Fibroblast of lung (primary cell): ENCODE measurements around the gene TRAPPC14.

ENCODE experiments used
- EZH2 ChIP-seq: IDR thresholded peaks from 2 replicates; pipeline ENCODE4 v1.5.1; 2012; ENCODE audit warnings: low read length, control low read depth, mild to moderate bottlenecking; ENCODE audit errors: missing control alignments
- TF ChIP-seq, protein P1 (sequence below), 2 donors: IDR thresholded peaks in 1 of 2; conservative IDR thresholded peaks in 1 of 2; 1 replicate in 1 of 2; 2 replicates in 1 of 2; pipeline ENCODE4 v1.5.1; 2011 to 2012; ENCODE audit warnings: low read length in 2 of 2, control low read depth in 1 of 2, inconsistent platforms in 1 of 2, low read depth in 1 of 2, mild to moderate bottlenecking in 1 of 2

DNA sequence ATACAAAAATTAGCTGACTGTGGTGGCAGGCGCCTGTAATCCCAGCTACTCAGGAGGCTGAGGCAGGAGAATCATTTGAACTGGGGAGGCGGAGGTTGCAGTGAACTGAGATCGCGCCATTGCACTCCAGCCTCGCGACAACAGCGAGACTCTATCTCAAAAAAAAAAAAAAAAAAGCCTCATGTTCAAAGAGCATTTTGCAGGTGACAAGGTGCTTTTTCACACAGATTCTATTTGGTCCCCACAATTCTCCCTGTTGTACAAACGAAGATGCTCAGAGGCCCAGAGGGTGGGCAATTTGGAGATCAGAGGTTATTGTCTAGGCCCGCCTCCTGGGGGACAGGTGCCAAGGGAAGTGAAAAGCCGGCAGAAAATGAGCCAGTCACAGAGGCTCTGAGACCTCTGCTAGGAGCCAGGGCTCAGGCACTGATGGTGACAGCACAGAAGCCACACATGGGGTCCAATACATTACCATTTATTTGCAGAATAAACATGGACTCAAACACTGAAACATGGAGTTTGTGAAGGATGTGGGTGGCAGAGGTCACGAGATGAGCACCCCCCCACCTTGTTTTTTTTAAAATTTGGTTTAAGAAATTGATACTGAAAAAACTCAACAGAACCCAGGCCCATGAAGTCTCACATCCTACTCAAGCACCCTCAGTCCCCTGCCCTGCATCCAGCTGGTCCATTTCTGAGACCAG is 10.8 kb upstream of the TRAPPC14 start:
- TF ChIP-seq EZH2 = no peak
- TF ChIP-seq, protein P1, sequence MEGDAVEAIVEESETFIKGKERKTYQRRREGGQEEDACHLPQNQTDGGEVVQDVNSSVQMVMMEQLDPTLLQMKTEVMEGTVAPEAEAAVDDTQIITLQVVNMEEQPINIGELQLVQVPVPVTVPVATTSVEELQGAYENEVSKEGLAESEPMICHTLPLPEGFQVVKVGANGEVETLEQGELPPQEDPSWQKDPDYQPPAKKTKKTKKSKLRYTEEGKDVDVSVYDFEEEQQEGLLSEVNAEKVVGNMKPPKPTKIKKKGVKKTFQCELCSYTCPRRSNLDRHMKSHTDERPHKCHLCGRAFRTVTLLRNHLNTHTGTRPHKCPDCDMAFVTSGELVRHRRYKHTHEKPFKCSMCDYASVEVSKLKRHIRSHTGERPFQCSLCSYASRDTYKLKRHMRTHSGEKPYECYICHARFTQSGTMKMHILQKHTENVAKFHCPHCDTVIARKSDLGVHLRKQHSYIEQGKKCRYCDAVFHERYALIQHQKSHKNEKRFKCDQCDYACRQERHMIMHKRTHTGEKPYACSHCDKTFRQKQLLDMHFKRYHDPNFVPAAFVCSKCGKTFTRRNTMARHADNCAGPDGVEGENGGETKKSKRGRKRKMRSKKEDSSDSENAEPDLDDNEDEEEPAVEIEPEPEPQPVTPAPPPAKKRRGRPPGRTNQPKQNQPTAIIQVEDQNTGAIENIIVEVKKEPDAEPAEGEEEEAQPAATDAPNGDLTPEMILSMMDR (conservative IDR thresholded peaks at IDR 0.05 in 1 of 2, IDR thresholded peaks at IDR 0.05 in 1 of 2; ENCODE audit: low read depth in 1 of 2, low read length in 2 of 2) = no peak
